Muscle layer of duodenum (tissue), 2 donors: ENCODE measurements around the gene ANGPTL8.

Experiments
- H3K27ac ChIP-seq: one replicate; pipeline ENCODE4 v1.7.0; 2013; ENCODE audit warnings: mild to moderate bottlenecking, low read length
- H3K27me3 ChIP-seq: one replicate; pipeline ENCODE4 v1.7.0; 2013; ENCODE audit warnings: low read depth, mild to moderate bottlenecking, control low read depth, low read length
- H3K36me3 ChIP-seq, 2 donors: one replicate each; pipeline ENCODE4 v1.7.0; 2013; ENCODE audit warnings: low read length in 2 of 2, control low read depth in 1 of 2, mild to moderate bottlenecking in 1 of 2; ENCODE audit not compliant: insufficient read depth in 2 of 2, control insufficient read depth in 1 of 2
- H3K4me1 ChIP-seq, 2 donors: one replicate each; pipeline ENCODE4 v1.7.0; 2013; ENCODE audit warnings: low read length in 2 of 2, mild to moderate bottlenecking in 2 of 2, control low read depth in 1 of 2, moderate library complexity in 1 of 2; ENCODE audit not compliant: insufficient read depth in 2 of 2, control insufficient read depth in 1 of 2
- H3K4me3 ChIP-seq, 2 donors: one replicate each; pipeline ENCODE4 v1.7.0; 2013; ENCODE audit warnings: low read length in 2 of 2, low read depth in 1 of 2, mild to moderate bottlenecking in 1 of 2
- H3K9me3 ChIP-seq, 2 donors: one replicate each; pipeline ENCODE4 v1.7.0; 2013; ENCODE audit warnings: low read length in 2 of 2, control low read depth in 1 of 2, mild to moderate bottlenecking in 1 of 2; ENCODE audit not compliant: control insufficient read depth in 1 of 2
- donor health status: healthy.

ANGPTL8 gene

GRCh38 chr19:11226716-11227166 is 12.7 kb upstream of the ANGPTL8 start:
- H3K9me3 ChIP-seq: no peaks in the 10 kb centered on the region
- peaks cover 10 to 39% of the 10 kb centered on the region in 2 donors for H3K36me3 ChIP-seq

GRCh38 chr19:11227195-11227886 is 12.1 kb upstream of the ANGPTL8 start:
- no peaks in the 10 kb centered on the region for H3K9me3 ChIP-seq
- peaks cover 7 to 39% of the 10 kb centered on the region in 2 donors for H3K36me3 ChIP-seq
- no peaks in the 10 kb centered on the region for H3K27me3 ChIP-seq
- H3K4me3 ChIP-seq: no peak overlapping the region
- no peaks in the 10 kb centered on the region for H3K4me1 ChIP-seq
- H3K27ac ChIP-seq: no peak overlapping the region

More at GRCh38 chr19:11226716-11227166, 12.7 kb upstream of the ANGPTL8 start:
- no peak overlapping the region for H3K27ac ChIP-seq
- H3K4me3 ChIP-seq: no peak overlapping the region
- H3K27me3 ChIP-seq: no peaks in the 10 kb centered on the region
- no peaks in the 10 kb centered on the region for H3K4me1 ChIP-seq

- H3K4me3 ChIP-seq: no peak overlapping the region
- no peaks in the 10 kb centered on the region for H3K27me3 ChIP-seq
- no peaks in the 10 kb centered on the region for H3K9me3 ChIP-seq
- H3K36me3 ChIP-seq: peaks cover 10 to 49% of the 10 kb centered on the region in 2 donors
- no peak overlapping the region for H3K27ac ChIP-seq
- H3K4me1 ChIP-seq: no peaks in the 10 kb centered on the region
Measured at GRCh38 chr19:11230621-11231386, 8.6 kb upstream of the ANGPTL8 start.

- Histone ChIP-seq H3K4me1 (no peaks in the 10 kb centered on the region), H3K36me3 (peaks cover 10 to 45% of the 10 kb centered on the region in 2 donors)
Measured at GRCh38 chr19:11232555-11232954, 6.9 kb upstream of the ANGPTL8 start.

GRCh38 chr19:11233073-11233472 is 6.3 kb upstream of the ANGPTL8 start:
- H3K27ac ChIP-seq: no peak overlapping the region
- no peaks in the 10 kb centered on the region for H3K27me3 ChIP-seq
- no peak overlapping the region for H3K4me3 ChIP-seq
- H3K4me1 ChIP-seq: no peaks in the 10 kb centered on the region
- H3K36me3 ChIP-seq: peaks cover 10 to 45% of the 10 kb centered on the region in 2 donors
- H3K9me3 ChIP-seq: no peaks in the 10 kb centered on the region

More at GRCh38 chr19:11232555-11232954, 6.9 kb upstream of the ANGPTL8 start:
- Histone ChIP-seq H3K4me3 (no peak overlapping the region), H3K27me3 (no peaks in the 10 kb centered on the region), H3K27ac (no peak overlapping the region), H3K9me3 (no peaks in the 10 kb centered on the region)

GRCh38 chr19:11234486-11235075 is 4.8 kb upstream of the ANGPTL8 start:
- no peak overlapping the region for H3K4me3 ChIP-seq
- peaks cover 10 to 54% of the 10 kb centered on the region in 2 donors for H3K36me3 ChIP-seq
- H3K4me1 ChIP-seq: no peaks in the 10 kb centered on the region
- H3K27me3 ChIP-seq: no peaks in the 10 kb centered on the region
- H3K9me3 ChIP-seq: peaks cover 0 to 7% of the 10 kb centered on the region in 2 donors
- H3K27ac ChIP-seq: no peak overlapping the region

GRCh38 chr19:11236324-11237301 is 2.8 kb upstream of the ANGPTL8 start:
- H3K27me3 ChIP-seq: no peaks in the 10 kb centered on the region
- H3K27ac ChIP-seq: no peak overlapping the region
- no peaks in the 10 kb centered on the region for H3K4me1 ChIP-seq
- H3K9me3 ChIP-seq: peaks cover 0 to 7% of the 10 kb centered on the region in 2 donors
- H3K36me3 ChIP-seq: peaks cover 10 to 51% of the 10 kb centered on the region in 2 donors
- H3K4me3 ChIP-seq: no peak overlapping the region

GRCh38 chr19:11237321-11237720 is 2.1 kb upstream of the ANGPTL8 start:
- peaks cover 7 to 43% of the 10 kb centered on the region in 2 donors for H3K36me3 ChIP-seq
- H3K27ac ChIP-seq: no peak overlapping the region
- H3K4me1 ChIP-seq: no peaks in the 10 kb centered on the region
- peaks cover 0 to 7% of the 10 kb centered on the region in 2 donors for H3K9me3 ChIP-seq
- H3K4me3 ChIP-seq: no peak overlapping the region
- H3K27me3 ChIP-seq: no peaks in the 10 kb centered on the region

GRCh38 chr19:11238041-11238440 is 1.4 kb upstream of the ANGPTL8 start:
- H3K9me3 ChIP-seq: peaks cover 0 to 7% of the 10 kb centered on the region in 2 donors
- no peaks in the 10 kb centered on the region for H3K27me3 ChIP-seq
- H3K4me3 ChIP-seq: no peak overlapping the region
- no peaks in the 10 kb centered on the region for H3K4me1 ChIP-seq
- H3K36me3 ChIP-seq: peaks cover under 1 to 36% of the 10 kb centered on the region in 2 donors
- no peak overlapping the region for H3K27ac ChIP-seq

GRCh38 chr19:11238781-11239376 is 540 bp upstream of the ANGPTL8 start:
- H3K27me3 ChIP-seq: no peaks in the 10 kb centered on the region
- no peak overlapping the region for H3K27ac ChIP-seq
- peaks cover 0 to 7% of the 10 kb centered on the region in 2 donors for H3K9me3 ChIP-seq
- peaks cover 0 to 28% of the 10 kb centered on the region in 2 donors for H3K36me3 ChIP-seq
- no peak overlapping the region for H3K4me3 ChIP-seq
- H3K4me1 ChIP-seq: peaks cover 0 to 5% of the 10 kb centered on the region in 2 donors
